GM12878 (cell line): ENCODE data around the gene NINL. TPM values are rescaled to one million over a fixed set of nuclear protein-coding genes. Genes with fewer than 3 reads are reported as not detected.

Source experiments
- ATAC-seq: fragments of 200-7000 bp; cut with Tn5 transposase; 3 replicates; pipeline ENCODE4 v1.9.1; 2020; ENCODE audit warnings: mild to moderate bottlenecking, moderate library complexity
- BruUV-seq: library from RNA; stranded (reverse); fragments of 400-500 nt; replicated peaks from 2 replicates; lab custom pipeline; 2021; lab: Mats Ljungman, UMichigan
- CTCF ChIA-PET: fragments of 300-600 bp; sonication (Branson Sonifier 250); formaldehyde crosslinking; extraction: SDS; loops from one replicate; lab custom pipeline; 2021; ENCODE audit warnings: inconsistent platforms; lab: Yijun Ruan, JAX
- POLR2A ChIA-PET: fragments of 350-600 bp; formaldehyde crosslinking; extraction: SDS; loops from one replicate; lab custom pipeline; 2021; ENCODE audit warnings: inconsistent platforms; lab: Charles Lee
- RAD21 ChIA-PET: fragments of 300-600 bp; sonication (Branson Sonifier 250); formaldehyde crosslinking; loops from one replicate; lab custom pipeline; 2023; ENCODE audit warnings: antibody characterized with exemption; ENCODE audit not compliant: unreplicated experiment; lab: Charles Lee
- SMC1A ChIA-PET: fragments of 300-600 bp; sonication (Branson Sonifier 250); formaldehyde crosslinking; loops from one replicate; lab custom pipeline; 2023; ENCODE audit not compliant: unreplicated experiment, uncharacterized antibody; lab: Charles Lee
- DNase-seq: peaks from one replicate; pipeline ENCODE4 v3.0.0-alpha.2; 2011; ENCODE audit warnings: low read depth, low spot score
- FAIRE-seq: peaks from 3 replicates; lab custom pipeline; 2011; peaks lifted over from hg19 to GRCh38; lab: Jason Lieb, UNC
- H2AFZ ChIP-seq: 2 replicates; pipeline ENCODE4 v1.6.0; 2011; ENCODE audit warnings: low read depth, low read length, control low read depth; ENCODE audit not compliant: control insufficient read depth
- H3K27ac ChIP-seq: 2 replicates; pipeline ENCODE4 v1.5.1; 2011; ENCODE audit warnings: control low read depth; ENCODE audit not compliant: control insufficient read depth, insufficient read depth
- H3K27me3 ChIP-seq, 2 experiments: replicated peaks in 1 of 2; 2 replicates each; pipeline versions ENCODE4 v1.6.0 to v1.6.1; 2011; ENCODE audit warnings: low read length in 1 of 2; ENCODE audit not compliant: control insufficient read depth in 2 of 2, insufficient read depth in 2 of 2
- H3K36me3 ChIP-seq, 2 experiments: 2 replicates each; pipeline ENCODE4 v1.5.1; 2011; ENCODE audit warnings: low read length in 1 of 2; ENCODE audit not compliant: control insufficient read depth in 2 of 2, insufficient read depth in 2 of 2
- H3K4me1 ChIP-seq: 2 replicates; pipeline ENCODE4 v1.6.1; 2011; ENCODE audit warnings: mild to moderate bottlenecking, low read length, moderate library complexity, mixed read lengths; ENCODE audit not compliant: control insufficient read depth, insufficient read depth
- H3K4me2 ChIP-seq: 2 replicates; pipeline ENCODE4 v1.6.0; 2011; ENCODE audit warnings: control low read depth; ENCODE audit not compliant: control insufficient read depth, insufficient read depth
- H3K4me3 ChIP-seq: fragments of 200-600 bp; sonication (generic); 2 replicates; pipeline ENCODE4 v1.5.1; 2016
- H3K79me2 ChIP-seq: 2 replicates; pipeline ENCODE4 v1.6.0; 2011; ENCODE audit warnings: low read length; ENCODE audit not compliant: control insufficient read depth, insufficient read depth
- H3K9ac ChIP-seq: 2 replicates; pipeline ENCODE4 v1.8.0; 2011; ENCODE audit warnings: low read length, control low read depth, mixed read lengths; ENCODE audit not compliant: control insufficient read depth, insufficient read depth
- H3K9me3 ChIP-seq: replicated peaks from 3 replicates; pipeline ENCODE4 v1.5.1; 2011; ENCODE audit warnings: mild to moderate bottlenecking, low read length; ENCODE audit not compliant: control insufficient read depth, insufficient read depth
- H4K20me1 ChIP-seq: 2 replicates; pipeline ENCODE4 v1.6.0; 2011; ENCODE audit not compliant: control insufficient read depth, insufficient read depth
- JUND ChIP-seq: IDR thresholded peaks from 2 replicates; pipeline ENCODE4 v1.6.1; 2012; ENCODE audit warnings: low read depth, mild to moderate bottlenecking, low read length, improper control_type of control experiment, moderate library complexity
- NFXL1 ChIP-seq: fragments of 450-650 bp; IDR thresholded peaks from 2 replicates; pipeline ENCODE4 v1.6.1; 2017; ENCODE audit warnings: antibody characterized with exemption, mild to moderate bottlenecking, borderline replicate concordance
- PAX8 ChIP-seq: fragments of 450-650 bp; IDR thresholded peaks from 2 replicates; pipeline ENCODE4 v1.6.1; 2017; ENCODE audit warnings: mild to moderate bottlenecking, moderate library complexity
- POU2F2 ChIP-seq: IDR thresholded peaks from 3 replicates; pipeline ENCODE4 v1.6.1; 2011; ENCODE audit warnings: low read depth, mild to moderate bottlenecking, low read length, borderline replicate concordance
- RAD21 ChIP-seq: IDR thresholded peaks from 2 replicates; pipeline ENCODE4 v1.6.1; 2011; ENCODE audit warnings: mild to moderate bottlenecking, low read depth, low read length, moderate library complexity; ENCODE audit not compliant: insufficient read depth
- SPI1 ChIP-seq: IDR thresholded peaks from 2 replicates; pipeline ENCODE4 v1.6.1; 2011; ENCODE audit warnings: low read depth, mild to moderate bottlenecking, low read length, moderate library complexity, borderline replicate concordance; ENCODE audit not compliant: insufficient read depth
- SREBF2 ChIP-seq: IDR thresholded peaks from 2 replicates; pipeline ENCODE4 v1.6.1; 2012; ENCODE audit warnings: mild to moderate bottlenecking, low read length
- TBL1XR1 ChIP-seq: IDR thresholded peaks from 2 replicates; pipeline ENCODE4 v1.6.1; 2012; ENCODE audit warnings: low read depth, low read length, improper control_type of control experiment
- ZNF207 ChIP-seq: fragments of 450-650 bp; IDR thresholded peaks from 2 replicates; pipeline ENCODE4 v1.6.1; 2014; ENCODE audit warnings: antibody characterized with exemption, mild to moderate bottlenecking, borderline replicate concordance
- WGBS: methylation state at CpG from one replicate; pipeline ENCODE4 v1.1.6; 2016; ENCODE audit warnings: low lambda C conversion rate; ENCODE audit not compliant: insufficient replicate concordance, insufficient coverage; ENCODE audit errors: missing lambda C conversion rate; 5-methylcytosine and 5-hydroxymethylcytosine counted together
- in situ Hi-C: fragments of 300-500 bp; cut with MboI; formaldehyde crosslinking; loops from 9 replicates; pipeline ENCODE4 v1.14.3; 2018; ENCODE audit warnings: mixed read lengths
- intact Hi-C: fragments of 100-400 bp; cut with micrococcal nuclease; formaldehyde crosslinking; loops from one replicate; pipeline ENCODE4 v1.14.2; 2022; ENCODE audit not compliant: unreplicated experiment
- polyA plus RNA-seq, 11 experiments: library from polyadenylated mRNA; depleted of rRNA in 4 of 11; unstranded in 6 of 11; stranded (reverse) in 5 of 11; fragments of >200 nt; fragmentation: Nextera tagmentation in 4 of 11; fragmentation: Illumina TruSeq in 1 of 11; extraction: Ambion mirVana in 4 of 11; extraction: Trizol in 1 of 11; gene quantifications; 1 replicate in 1 of 11; 2 replicates in 10 of 11; pipeline versions ENCODE4 v1.2.1 to v1.2.3, GENCODE V29; 2011 to 2016; ENCODE audit warnings: inconsistent platforms in 2 of 11, missing spikeins in 2 of 11, low read depth in 1 of 11
- total RNA-seq, 4 experiments: library from RNA; depleted of rRNA in 3 of 4; stranded (reverse); fragments of >200 nt in 3 of 4; fragmentation: Illumina TruSeq in 1 of 4; extraction: Trizol in 1 of 4; gene quantifications; 2 replicates each; pipeline versions ENCODE4 v1.2.1 to v1.2.3, GENCODE V29; 2013 to 2021
- TF ChIP-seq, protein P1 (sequence below): IDR thresholded peaks from 2 replicates; pipeline ENCODE4 v1.6.1; 2012; ENCODE audit warnings: low read depth, low read length, improper control_type of control experiment

Gene NINL
- total and polyA plus RNA-seq, 10 of the 15 experiments (the other 5 are each of a cell fraction or from before 2014, with no cell fraction given) = 0.04 to 0.77 (median 0.23) TPM; not detected in 1

DNA sequence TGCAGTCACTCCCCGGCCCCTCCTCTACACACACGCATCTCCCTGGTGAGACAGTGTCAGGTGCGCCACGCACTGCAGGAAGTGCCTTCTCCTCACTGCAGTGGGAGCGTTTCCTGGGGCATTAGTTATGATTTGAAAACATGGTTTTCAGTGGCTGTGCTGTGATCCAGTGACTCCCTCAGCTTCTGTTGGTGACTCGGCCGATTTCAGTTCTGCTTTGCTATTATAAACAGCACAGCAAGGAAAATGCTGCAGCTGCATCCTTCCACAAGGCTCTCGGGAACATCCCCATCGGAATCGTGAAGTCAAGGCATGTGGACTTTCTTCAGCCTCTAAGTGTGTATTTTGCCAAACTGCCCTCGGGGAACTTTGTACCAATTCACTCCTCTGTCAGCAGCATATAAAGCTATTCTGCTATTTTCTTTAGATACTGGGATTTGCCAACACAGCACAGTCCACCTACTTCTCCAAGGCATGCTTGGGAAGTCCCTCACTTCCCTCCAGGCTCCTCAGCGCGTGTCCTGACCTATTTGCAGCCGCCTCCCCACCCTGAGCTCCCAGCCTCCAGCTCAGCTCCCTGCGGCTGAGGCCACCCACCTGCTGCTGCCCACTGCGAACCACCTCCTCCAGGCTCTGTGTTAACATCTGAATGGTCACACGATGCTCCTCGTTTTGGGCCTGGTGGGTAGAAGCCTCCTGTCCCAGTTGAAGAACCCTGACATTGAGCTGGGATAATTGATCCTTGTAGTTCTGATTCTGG is 123.4 kb downstream of the NINL start:
- DNase-seq (no peak), ATAC-seq (no peak; the same call in 2 of the 3 replicates), FAIRE-seq (no peak)
- no peaks in the 10 kb centered on the region for H3K9me3 ChIP-seq
- ChIA-PET POLR2A (no interaction called here), CTCF (no interaction called here), RAD21 (interaction anchor here (0.6 kb wide), 1 partner anchor 542 kb away, joined by 3 read pairs; no protein-coding TSS in a partner anchor), SMC1A (no interaction called here)
- in situ Hi-C loops (loop anchor here (10.0 kb wide), 1 partner anchor 53 kb away; no protein-coding TSS in a partner anchor), intact Hi-C loops (no loop called here)
- no peaks in the 10 kb centered on the region for H3K36me3 ChIP-seq
- no peak overlapping the region for H3K4me2 ChIP-seq
- H3K27me3 ChIP-seq = no peaks in the 10 kb centered on the region; a peak in 1 of 4 replicates
- H3K79me2 ChIP-seq = no peaks in the 10 kb centered on the region
- H3K4me3 ChIP-seq = no peak overlapping the region
- no peak overlapping the region for H2AFZ ChIP-seq
- 32% methylated on average over 18 of the region's 18 CpGs for WGBS
- TF ChIP-seq SPI1 = peak; percentile 20; the same call in 1 of the 2 replicates
- no peak for TF ChIP-seq SREBF2
- TF ChIP-seq PAX8 = no peak
- TF ChIP-seq ZNF207 = no peak
- no peak for TF ChIP-seq RAD21
- no peak overlapping the region for H3K9ac ChIP-seq
- BruUV-seq = no TSS peak
- H4K20me1 ChIP-seq = no peaks in the 10 kb centered on the region
- no peak overlapping the region for H3K27ac ChIP-seq
- H3K4me1 ChIP-seq = no peaks in the 10 kb centered on the region

DNA sequence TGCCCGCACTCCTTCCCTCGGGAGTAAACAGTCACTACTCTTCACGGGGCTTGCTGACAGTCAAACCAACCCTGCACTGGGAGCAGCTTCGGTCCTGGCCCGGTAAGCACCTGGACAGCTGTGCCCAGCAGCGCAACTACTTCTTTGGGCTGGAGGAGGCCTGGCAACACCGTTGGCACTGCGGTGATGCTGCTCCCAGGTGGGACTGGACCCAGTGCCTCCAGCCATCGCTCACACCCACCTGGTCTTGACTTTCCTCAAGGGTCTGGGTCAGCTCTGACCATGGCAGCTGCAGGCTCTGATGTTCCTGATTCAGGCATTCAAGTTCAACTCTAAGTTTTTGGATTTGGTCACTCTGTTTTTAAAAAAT is 124.1 kb downstream of the NINL start:
- 36% methylated on average over 9 of the region's 9 CpGs for WGBS
- no peak for ATAC-seq
- no peaks in the 10 kb centered on the region; a peak in 1 of 4 replicates for H3K27me3 ChIP-seq
- no TSS peak for BruUV-seq
- no peaks in the 10 kb centered on the region for H3K4me1 ChIP-seq
- TF ChIP-seq JUND = no peak
- TF ChIP-seq NFXL1 = no peak
- no peak for TF ChIP-seq POU2F2
- no peak for TF ChIP-seq TBL1XR1
- TF ChIP-seq, protein P1, sequence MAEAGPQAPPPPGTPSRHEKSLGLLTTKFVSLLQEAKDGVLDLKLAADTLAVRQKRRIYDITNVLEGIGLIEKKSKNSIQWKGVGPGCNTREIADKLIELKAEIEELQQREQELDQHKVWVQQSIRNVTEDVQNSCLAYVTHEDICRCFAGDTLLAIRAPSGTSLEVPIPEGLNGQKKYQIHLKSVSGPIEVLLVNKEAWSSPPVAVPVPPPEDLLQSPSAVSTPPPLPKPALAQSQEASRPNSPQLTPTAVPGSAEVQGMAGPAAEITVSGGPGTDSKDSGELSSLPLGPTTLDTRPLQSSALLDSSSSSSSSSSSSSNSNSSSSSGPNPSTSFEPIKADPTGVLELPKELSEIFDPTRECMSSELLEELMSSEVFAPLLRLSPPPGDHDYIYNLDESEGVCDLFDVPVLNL = no peak
- TF ChIP-seq, all 136 proteins: peak for 0
- H3K79me2 ChIP-seq = no peaks in the 10 kb centered on the region
- CTCF ChIA-PET = no interaction called here
- no peaks in the 10 kb centered on the region for H3K9me3 ChIP-seq
- FAIRE-seq (no peak), DNase-seq (no peak)
- no peak overlapping the region for H3K27ac ChIP-seq
- no peak overlapping the region for H3K4me3 ChIP-seq
- no peak overlapping the region for H3K4me2 ChIP-seq
- RAD21 ChIA-PET = no interaction called here
- H3K9ac ChIP-seq = no peak overlapping the region
- no peaks in the 10 kb centered on the region for H3K36me3 ChIP-seq
- SMC1A ChIA-PET = no interaction called here
- no peak overlapping the region for H2AFZ ChIP-seq
- intact Hi-C loops (no loop called here), in situ Hi-C loops (loop anchor here (10.0 kb wide), 1 partner anchor 54 kb away; no protein-coding TSS in a partner anchor)
- H4K20me1 ChIP-seq = no peaks in the 10 kb centered on the region
- POLR2A ChIA-PET = no interaction called here
